MCF 10A (cell line): ENCODE measurements around the gene HAUS8. TPM values are rescaled to one million over a fixed set of nuclear protein-coding genes. Genes with fewer than 3 reads are reported as not detected.

Source experiments
- BruUV-seq: library from RNA; stranded (reverse); fragments of 400-500 nt; replicated peaks from 2 replicates; lab custom pipeline; 2021; lab: Mats Ljungman, UMichigan
- CTCF ChIA-PET: fragments of 300-600 bp; sonication (Branson Sonifier 250); formaldehyde crosslinking; extraction: SDS; loops from one replicate; lab custom pipeline; 2021; ENCODE audit warnings: antibody characterized with exemption, inconsistent platforms; lab: Yijun Ruan, JAX
- POLR2A ChIA-PET: fragments of 300-600, 350-650 bp; sonication (Branson Sonifier 250); formaldehyde crosslinking; extraction: SDS; loops from one replicate; lab custom pipeline; 2020; ENCODE audit warnings: antibody characterized with exemption, inconsistent platforms; lab: Yijun Ruan, JAX
- DNase-seq: peaks from one replicate; pipeline ENCODE4 v3.0.0-alpha.2; 2018; ENCODE audit not compliant: unreplicated experiment
- H3K27ac Mint-ChIP-seq: one replicate; pipeline ENCODE4 v1.8.0; 2022; ENCODE audit warnings: mild to moderate bottlenecking, low read depth, mixed read lengths; ENCODE audit not compliant: unreplicated experiment
- H3K27me3 Mint-ChIP-seq: one replicate; pipeline ENCODE4 v1.8.0; 2022; ENCODE audit warnings: mixed read lengths; ENCODE audit not compliant: insufficient read depth, unreplicated experiment
- H3K36me3 Mint-ChIP-seq: one replicate; pipeline ENCODE4 v1.8.0; 2022; ENCODE audit warnings: mild to moderate bottlenecking, moderate library complexity, mixed read lengths; ENCODE audit not compliant: insufficient read depth, unreplicated experiment
- H3K4me1 Mint-ChIP-seq: one replicate; pipeline ENCODE4 v1.8.0; 2022; ENCODE audit warnings: mixed read lengths; ENCODE audit not compliant: insufficient read depth, unreplicated experiment
- H3K4me3 Mint-ChIP-seq: one replicate; pipeline ENCODE4 v1.8.0; 2022; ENCODE audit warnings: mild to moderate bottlenecking, moderate library complexity, mixed read lengths; ENCODE audit not compliant: unreplicated experiment
- H3K9me3 Mint-ChIP-seq: one replicate; pipeline ENCODE4 v1.8.0; 2022; ENCODE audit warnings: mixed read lengths; ENCODE audit not compliant: unreplicated experiment
- intact Hi-C: fragments of 100-400 bp; cut with micrococcal nuclease; formaldehyde crosslinking; loops from 2 replicates; pipeline ENCODE4 v1.14.1; 2022
- total RNA-seq: library from RNA; stranded (reverse); gene quantifications from 2 replicates; pipeline ENCODE4 v1.2.3, GENCODE V29; 2022
- TF ChIP-seq, protein P1 (sequence below): fragments of 200-600 bp; IDR thresholded peaks from one replicate; pipeline ENCODE4 v1.8.0; 2022; ENCODE audit warnings: antibody characterized with exemption, mild to moderate bottlenecking; ENCODE audit not compliant: unreplicated experiment

The HAUS8 gene
- total RNA-seq, 1 experiment from 2014 or later: 8.4 TPM

DNA sequence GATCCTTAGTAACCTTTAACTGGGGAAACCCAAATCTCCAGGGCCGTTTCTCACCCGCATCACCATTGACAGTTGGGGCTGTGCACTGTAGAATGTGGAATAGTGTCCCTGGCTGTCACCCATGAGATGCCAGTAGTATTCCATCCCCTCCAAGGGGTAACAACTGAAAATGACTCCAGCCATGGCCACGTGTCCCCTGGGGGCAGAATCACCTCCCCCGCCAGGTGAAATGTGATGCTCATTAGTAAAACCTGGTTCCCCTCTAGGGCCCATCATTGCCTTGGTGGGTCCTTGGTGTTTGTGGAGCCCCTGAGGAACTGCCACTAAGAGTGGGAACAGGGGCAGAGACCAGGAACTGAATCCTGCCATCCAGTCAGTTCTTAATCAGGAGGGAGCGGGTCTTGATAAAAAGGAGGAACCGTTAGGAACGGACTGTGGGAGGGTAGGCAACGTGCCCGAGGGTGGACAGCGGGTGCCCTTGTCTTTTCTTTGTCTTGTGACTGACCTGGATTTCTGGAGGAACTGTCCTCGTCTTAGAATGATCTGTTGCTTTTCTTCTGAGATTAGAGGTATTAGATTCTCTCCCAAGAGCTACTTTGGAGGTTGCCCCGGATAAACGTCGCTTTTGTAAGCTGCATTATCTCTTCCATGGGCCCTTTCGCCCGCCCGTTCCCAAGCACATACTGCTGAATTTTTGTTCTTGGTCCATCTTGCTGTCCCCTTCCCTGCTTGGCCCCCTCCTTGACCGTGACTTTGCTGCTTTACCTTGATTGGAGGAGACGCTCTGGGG, 3.9 kb upstream of the HAUS8 start:
- Mint-ChIP-seq H3K27me3 (no peaks in the 10 kb centered on the region), H3K36me3 (peaks cover 7% of the 10 kb centered on the region), H3K4me1 (peaks cover 32% of the 10 kb centered on the region), H3K4me3 (peak overlapping the region; percentile 67), H3K9me3 (no peaks in the 10 kb centered on the region), H3K27ac (peak overlapping the region; percentile 94)
- TF ChIP-seq, protein P1, sequence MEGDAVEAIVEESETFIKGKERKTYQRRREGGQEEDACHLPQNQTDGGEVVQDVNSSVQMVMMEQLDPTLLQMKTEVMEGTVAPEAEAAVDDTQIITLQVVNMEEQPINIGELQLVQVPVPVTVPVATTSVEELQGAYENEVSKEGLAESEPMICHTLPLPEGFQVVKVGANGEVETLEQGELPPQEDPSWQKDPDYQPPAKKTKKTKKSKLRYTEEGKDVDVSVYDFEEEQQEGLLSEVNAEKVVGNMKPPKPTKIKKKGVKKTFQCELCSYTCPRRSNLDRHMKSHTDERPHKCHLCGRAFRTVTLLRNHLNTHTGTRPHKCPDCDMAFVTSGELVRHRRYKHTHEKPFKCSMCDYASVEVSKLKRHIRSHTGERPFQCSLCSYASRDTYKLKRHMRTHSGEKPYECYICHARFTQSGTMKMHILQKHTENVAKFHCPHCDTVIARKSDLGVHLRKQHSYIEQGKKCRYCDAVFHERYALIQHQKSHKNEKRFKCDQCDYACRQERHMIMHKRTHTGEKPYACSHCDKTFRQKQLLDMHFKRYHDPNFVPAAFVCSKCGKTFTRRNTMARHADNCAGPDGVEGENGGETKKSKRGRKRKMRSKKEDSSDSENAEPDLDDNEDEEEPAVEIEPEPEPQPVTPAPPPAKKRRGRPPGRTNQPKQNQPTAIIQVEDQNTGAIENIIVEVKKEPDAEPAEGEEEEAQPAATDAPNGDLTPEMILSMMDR: no peak
- no TSS peak for BruUV-seq
- ChIA-PET CTCF (interaction anchor here (0.6 to 2.2 kb wide), 4 partner anchors 10 to 205 kb away, joined by 3 to 13 read pairs (median 4); no protein-coding TSS in a partner anchor), POLR2A (interaction anchor here (0.7 to 2.9 kb wide), 4 partner anchors 29 to 188 kb away, joined by 3 to 10 read pairs (median 4); partner anchors contain the start of genes OCEL1 and USE1)
- intact Hi-C loops: loop anchor here (10.0 kb wide), 1 partner anchor 146 kb away; the partner anchor contains the start of gene OCEL1
- DNase-seq: no peak

DNA sequence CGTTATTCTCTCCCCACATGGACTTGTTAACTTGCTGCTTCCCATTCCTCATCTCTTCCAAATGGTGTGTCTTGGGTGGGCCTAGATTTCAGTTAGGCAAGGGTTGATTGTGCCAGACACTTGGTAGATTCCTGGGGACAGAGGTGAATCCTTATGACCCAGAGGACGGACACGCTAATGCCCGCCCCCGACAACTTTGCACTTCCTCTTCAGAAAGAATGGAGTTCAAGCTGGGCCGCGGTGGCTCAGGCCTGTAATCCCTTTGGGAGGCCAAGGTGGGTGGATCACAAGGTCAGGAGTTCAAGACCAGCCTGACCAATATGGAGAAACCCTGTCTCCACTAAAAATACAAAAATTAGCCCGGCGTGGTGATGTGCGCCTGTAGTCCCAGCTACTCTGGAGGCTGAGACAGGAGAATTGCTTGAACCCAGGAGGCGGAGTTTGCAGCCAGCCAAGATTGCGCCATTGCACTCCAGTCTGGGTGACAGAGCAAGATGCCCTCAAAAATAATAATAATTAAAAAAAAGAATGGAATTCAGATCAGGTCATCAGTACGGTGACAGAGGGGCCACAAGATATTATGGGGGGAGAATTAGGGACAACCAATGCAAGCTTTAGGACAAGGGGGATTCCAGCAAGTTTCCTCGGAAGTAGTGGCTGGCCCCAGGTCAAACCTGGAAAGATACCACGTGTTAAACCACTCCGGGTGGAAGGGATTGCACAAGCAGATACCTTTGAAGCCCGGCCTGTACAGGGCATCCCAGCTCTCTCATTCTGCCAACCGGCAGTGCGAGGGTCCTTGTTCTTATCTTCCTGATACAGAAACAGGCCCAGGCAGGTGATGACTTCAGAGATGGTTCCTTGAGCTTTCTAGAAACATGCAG, 3.0 kb upstream of the HAUS8 start:
- no peaks in the 10 kb centered on the region for H3K27me3 Mint-ChIP-seq
- CTCF ChIA-PET: interaction anchor here (0.7 to 0.9 kb wide), 2 partner anchors 131 to 376 kb away, joined by 3 to 4 read pairs; no protein-coding TSS in a partner anchor
- peak overlapping the region; percentile 31 for H3K27ac Mint-ChIP-seq
- intact Hi-C loops: loop anchor here (10.0 kb wide), 1 partner anchor 147 kb away; the partner anchor contains the start of gene OCEL1
- H3K9me3 Mint-ChIP-seq: no peaks in the 10 kb centered on the region
- peaks cover 7% of the 10 kb centered on the region for H3K36me3 Mint-ChIP-seq
- DNase-seq: peak; percentile 49
- H3K4me1 Mint-ChIP-seq: peaks cover 40% of the 10 kb centered on the region
- BruUV-seq: TSS peak; percentile 17
- peak overlapping the region; percentile 95 for H3K4me3 Mint-ChIP-seq
- TF ChIP-seq, protein P1: no peak
- POLR2A ChIA-PET: interaction anchor here (0.6 kb wide), 1 partner anchor 28 kb away, joined by 3 read pairs; no protein-coding TSS in a partner anchor

DNA sequence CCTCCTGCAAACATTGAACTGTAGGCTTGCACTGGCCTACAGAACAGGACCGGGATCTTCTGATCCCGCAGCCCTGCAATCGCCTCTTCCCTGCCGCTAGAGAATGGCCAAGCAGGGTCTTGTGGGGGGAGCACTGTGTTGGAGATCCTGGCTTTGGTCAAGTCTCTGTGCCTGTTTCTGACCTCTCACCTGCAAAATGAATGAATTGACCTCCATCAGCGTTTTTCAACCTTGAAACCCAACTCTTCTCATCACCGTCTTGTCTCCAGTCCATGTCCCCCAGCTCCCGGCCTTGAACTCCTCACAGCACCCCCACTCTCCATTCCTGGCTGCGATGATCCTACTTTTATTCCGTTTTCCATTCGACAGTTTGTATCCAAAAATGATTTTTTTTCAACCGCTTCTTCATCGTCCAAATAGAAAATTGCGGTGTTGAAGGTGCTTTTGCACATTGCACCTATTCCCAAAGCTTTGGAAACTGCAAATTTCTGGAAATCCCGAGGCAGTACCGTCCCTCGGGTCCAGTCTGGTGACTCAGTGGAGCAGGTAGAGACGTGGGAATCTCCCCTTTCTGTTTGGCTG, 2.3 kb upstream of the HAUS8 start:
- Mint-ChIP-seq H3K4me3 (peak overlapping the region; percentile 95), H3K4me1 (peaks cover 41% of the 10 kb centered on the region), H3K36me3 (peaks cover 4% of the 10 kb centered on the region), H3K27ac (peak overlapping the region; percentile 31), H3K9me3 (no peaks in the 10 kb centered on the region), H3K27me3 (no peaks in the 10 kb centered on the region)
- DNase-seq: no peak
- no TSS peak for BruUV-seq
- POLR2A ChIA-PET: interaction anchor here (0.6 to 3.8 kb wide), 6 partner anchors 21 to 252 kb away, joined by 3 to 15 read pairs (median 3); partner anchors contain the start of gene USE1
- intact Hi-C loops: loop anchor here (10.0 kb wide), 1 partner anchor 147 kb away; the partner anchor contains the start of gene OCEL1
- TF ChIP-seq, protein P1: no peak
- CTCF ChIA-PET: interaction anchor here (0.7 to 0.9 kb wide), 3 partner anchors 131 to 376 kb away, joined by 3 to 4 read pairs (median 3); no protein-coding TSS in a partner anchor
